ENCODE results near the gene TMEM80. TPM values are rescaled to one million over a fixed set of nuclear protein-coding genes. Genes with fewer than 3 reads are reported as not detected.

The TMEM80 gene
- polyA plus RNA-seq, 1 experiment: 18.7 TPM

DNA sequence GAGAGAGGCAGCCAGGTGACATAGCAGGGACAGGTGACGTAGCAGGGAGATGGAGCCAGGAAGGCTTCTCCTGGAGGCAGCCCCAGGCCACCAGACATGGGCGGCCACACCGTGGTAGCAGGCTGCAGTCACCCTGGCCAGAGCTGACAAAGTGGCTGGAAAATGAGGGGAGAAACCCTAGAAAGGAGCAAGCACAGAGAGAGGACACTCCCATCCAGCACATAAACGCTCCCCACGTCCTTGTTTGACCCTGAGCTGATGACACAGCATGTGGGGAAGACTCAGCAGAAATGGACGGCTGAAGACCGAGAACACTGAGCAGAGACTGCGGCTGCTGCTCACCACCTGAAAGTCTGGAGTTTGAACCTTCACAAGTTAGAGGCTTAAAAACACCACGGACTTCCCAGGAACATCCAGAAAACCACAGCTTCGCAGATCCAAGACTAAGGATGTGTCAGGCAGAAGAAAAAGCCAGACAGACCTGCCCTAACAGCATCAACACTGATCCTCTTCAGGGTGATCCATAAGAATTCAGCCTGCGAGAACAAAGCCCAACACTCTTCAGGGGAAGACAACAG, 29.8 kb upstream of the TMEM80 start:
- no peak for DNase-seq (ENCODE audit: low read depth, low spot score)
- ChIA-PET POLR2A (no interaction called here), CTCF (no interaction called here)
- Histone ChIP-seq H3K27ac (ENCODE audit: low read depth, low read length) (no peak overlapping the region), H3K4me3 (ENCODE audit: low read depth, low read length) (no peak overlapping the region), H3K27me3 (ENCODE audit: control insufficient read depth, insufficient read depth, low read length) (no peaks in the 10 kb centered on the region), H3K9me3 (ENCODE audit: control insufficient read depth, insufficient read depth, low read length) (no peaks in the 10 kb centered on the region)
- TF ChIP-seq, protein P1, sequence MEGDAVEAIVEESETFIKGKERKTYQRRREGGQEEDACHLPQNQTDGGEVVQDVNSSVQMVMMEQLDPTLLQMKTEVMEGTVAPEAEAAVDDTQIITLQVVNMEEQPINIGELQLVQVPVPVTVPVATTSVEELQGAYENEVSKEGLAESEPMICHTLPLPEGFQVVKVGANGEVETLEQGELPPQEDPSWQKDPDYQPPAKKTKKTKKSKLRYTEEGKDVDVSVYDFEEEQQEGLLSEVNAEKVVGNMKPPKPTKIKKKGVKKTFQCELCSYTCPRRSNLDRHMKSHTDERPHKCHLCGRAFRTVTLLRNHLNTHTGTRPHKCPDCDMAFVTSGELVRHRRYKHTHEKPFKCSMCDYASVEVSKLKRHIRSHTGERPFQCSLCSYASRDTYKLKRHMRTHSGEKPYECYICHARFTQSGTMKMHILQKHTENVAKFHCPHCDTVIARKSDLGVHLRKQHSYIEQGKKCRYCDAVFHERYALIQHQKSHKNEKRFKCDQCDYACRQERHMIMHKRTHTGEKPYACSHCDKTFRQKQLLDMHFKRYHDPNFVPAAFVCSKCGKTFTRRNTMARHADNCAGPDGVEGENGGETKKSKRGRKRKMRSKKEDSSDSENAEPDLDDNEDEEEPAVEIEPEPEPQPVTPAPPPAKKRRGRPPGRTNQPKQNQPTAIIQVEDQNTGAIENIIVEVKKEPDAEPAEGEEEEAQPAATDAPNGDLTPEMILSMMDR (IDR thresholded peaks at IDR 0.05; ENCODE audit: low read depth, low read length): no peak

DNA sequence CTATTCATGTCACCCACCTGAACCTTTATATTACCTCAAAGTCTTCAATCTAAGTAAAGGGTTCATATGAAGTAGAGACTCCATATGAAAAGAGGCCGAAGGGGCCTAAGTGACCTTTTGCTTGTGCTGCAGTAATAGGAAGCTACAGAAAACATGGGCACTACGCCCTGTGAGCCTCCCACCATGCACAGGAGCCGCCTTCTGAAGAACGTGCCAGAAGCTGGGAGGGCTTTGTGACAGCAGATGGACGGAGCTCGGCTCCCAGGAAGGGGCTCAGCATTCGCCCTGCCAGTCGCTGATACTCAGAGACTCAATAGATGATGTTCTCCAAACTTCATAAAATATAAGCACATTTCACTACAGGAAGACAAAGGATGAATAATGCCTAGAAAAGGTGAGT, 21.8 kb upstream of the TMEM80 start:
- TF ChIP-seq, protein P1 (IDR thresholded peaks at IDR 0.05; ENCODE audit: low read depth, low read length): no peak
- Histone ChIP-seq H3K27me3 (ENCODE audit: control insufficient read depth, insufficient read depth, low read length) (no peaks in the 10 kb centered on the region), H3K27ac (ENCODE audit: low read depth, low read length) (no peak overlapping the region), H3K9me3 (ENCODE audit: control insufficient read depth, insufficient read depth, low read length) (no peaks in the 10 kb centered on the region; the same call in 1 of the 2 replicates), H3K4me3 (ENCODE audit: low read depth, low read length) (no peak overlapping the region)
- POLR2A ChIA-PET: interaction anchor here (1.0 kb wide), 1 partner anchor 51 kb away, joined by 4 read pairs; no protein-coding TSS in a partner anchor
- CTCF ChIA-PET: interaction anchor here (0.7 to 1.3 kb wide), 3 partner anchors 10 to 53 kb away, joined by 3 to 6 read pairs (median 3); no protein-coding TSS in a partner anchor
- no peak for DNase-seq (ENCODE audit: low read depth, low spot score)

DNA sequence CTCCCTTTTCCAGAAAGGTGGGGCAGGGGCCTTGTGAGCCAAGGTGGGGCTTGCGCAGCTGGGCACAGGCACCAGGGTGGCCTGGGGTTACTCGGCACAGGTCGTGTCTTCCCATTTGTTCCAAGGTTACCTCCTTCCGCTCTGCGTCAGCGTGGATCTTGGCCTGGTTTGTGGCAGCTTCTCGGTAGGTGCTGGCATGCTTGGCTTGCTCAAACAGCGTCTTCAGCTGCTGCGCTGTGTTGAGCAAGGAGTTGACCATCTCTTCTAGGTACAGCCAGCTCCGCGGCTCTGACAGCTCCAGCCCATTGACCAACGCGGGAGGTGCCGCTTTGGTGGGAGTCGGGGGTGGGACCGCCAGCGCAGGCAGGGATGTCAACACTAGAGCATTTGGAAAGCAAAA, 21.2 kb upstream of the TMEM80 start:
- TF ChIP-seq, protein P1 (IDR thresholded peaks at IDR 0.05; ENCODE audit: low read depth, low read length): no peak
- POLR2A ChIA-PET: interaction anchor here (1.0 kb wide), 1 partner anchor 50 kb away, joined by 4 read pairs; no protein-coding TSS in a partner anchor
- no peaks in the 10 kb centered on the region; the same call in 1 of the 2 replicates for H3K9me3 ChIP-seq (ENCODE audit: control insufficient read depth, insufficient read depth, low read length)
- H3K4me3 ChIP-seq (ENCODE audit: low read depth, low read length): no peak overlapping the region
- no peak for DNase-seq (ENCODE audit: low read depth, low spot score)
- no peak overlapping the region for H3K27ac ChIP-seq (ENCODE audit: low read depth, low read length)
- no peaks in the 10 kb centered on the region for H3K27me3 ChIP-seq (ENCODE audit: control insufficient read depth, insufficient read depth, low read length)
- CTCF ChIA-PET: interaction anchor here (0.7 to 1.3 kb wide), 3 partner anchors 11 to 53 kb away, joined by 3 to 6 read pairs (median 3); no protein-coding TSS in a partner anchor

DNA sequence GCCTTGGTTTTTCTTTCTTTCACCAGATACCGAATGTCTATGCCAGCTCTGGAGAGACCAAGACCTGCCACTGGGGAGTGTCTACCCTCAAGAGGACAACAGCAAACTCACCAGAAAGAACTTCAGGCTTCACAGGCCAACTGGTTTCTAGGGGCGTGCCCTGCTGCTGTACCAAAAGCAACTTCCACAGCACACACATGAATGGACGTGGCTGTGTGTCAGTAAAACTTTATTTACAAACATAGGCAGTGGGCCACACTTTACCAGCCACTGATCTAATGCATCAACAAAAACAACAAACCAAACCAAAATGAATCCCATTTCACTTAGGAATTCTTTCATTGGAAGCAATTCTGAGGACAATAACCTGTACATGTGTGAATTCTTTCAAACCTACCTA, 17.3 kb upstream of the TMEM80 start:
- TF ChIP-seq, protein P1 (IDR thresholded peaks at IDR 0.05; ENCODE audit: low read depth, low read length): no peak
- POLR2A ChIA-PET: no interaction called here
- Histone ChIP-seq H3K27ac (ENCODE audit: low read depth, low read length) (no peak overlapping the region), H3K27me3 (ENCODE audit: control insufficient read depth, insufficient read depth, low read length) (no peaks in the 10 kb centered on the region), H3K9me3 (ENCODE audit: control insufficient read depth, insufficient read depth, low read length) (no peaks in the 10 kb centered on the region; the same call in 1 of the 2 replicates), H3K4me3 (ENCODE audit: low read depth, low read length) (no peak overlapping the region)
- CTCF ChIA-PET: no interaction called here
- DNase-seq (ENCODE audit: low read depth, low spot score): no peak

All from AG04450 (cell line).